Cerebellar cortex (tissue), 1 donor: ENCODE measurements around the gene CLEC11A.

Experiments
- DNase-seq: peaks from one replicate; pipeline ENCODE4 v3.0.0-alpha.2; 2015; ENCODE audit warnings: low spot score

CLEC11A gene

DNA sequence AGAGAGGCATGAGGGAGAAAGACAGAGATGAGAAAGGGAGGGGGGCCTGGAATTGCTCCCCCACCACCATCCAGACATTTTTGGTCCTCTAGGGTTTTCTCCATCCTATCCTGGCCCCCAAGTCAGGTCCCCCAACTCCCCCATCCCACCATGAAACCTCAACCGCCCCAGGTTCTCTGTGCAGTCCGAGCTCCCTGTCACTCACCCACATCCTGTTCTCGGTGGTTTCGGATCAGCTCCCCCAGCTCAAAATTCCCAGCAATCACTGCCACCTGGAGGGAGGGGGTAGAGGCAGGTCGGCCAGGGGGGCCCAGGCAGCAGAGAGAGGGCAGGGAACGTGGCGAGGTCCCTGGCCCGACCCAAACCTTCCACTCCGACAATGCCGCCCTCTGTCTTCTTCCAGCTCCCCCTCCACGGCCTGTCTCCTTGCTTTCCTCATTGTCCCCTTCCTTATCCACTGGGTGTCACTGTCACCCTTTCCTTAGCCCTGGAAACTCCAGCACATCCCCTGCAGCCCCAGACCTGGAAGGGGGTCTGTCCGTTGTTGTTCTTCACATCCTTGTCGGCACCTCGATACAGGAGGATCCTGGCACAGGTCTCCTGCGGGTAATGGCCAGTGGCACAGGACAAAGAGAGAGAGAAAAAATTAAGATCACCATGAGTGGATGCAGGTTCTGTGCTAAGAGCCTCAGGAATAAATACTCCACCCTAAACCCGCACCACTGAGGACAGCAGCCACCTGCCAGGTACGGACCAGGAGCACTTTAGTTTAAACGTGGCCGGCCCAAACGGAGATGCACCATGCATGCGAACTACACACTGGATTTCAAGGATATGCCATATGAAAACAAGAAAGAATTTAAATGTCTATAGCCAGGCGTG is 19.0 kb upstream of the CLEC11A start:
- peak; percentile 54 for DNase-seq

- DNase-seq = peak; percentile 75
Observed at GRCh38 chr19:50705422-50706019, 17.6 kb upstream of the CLEC11A start.

DNA sequence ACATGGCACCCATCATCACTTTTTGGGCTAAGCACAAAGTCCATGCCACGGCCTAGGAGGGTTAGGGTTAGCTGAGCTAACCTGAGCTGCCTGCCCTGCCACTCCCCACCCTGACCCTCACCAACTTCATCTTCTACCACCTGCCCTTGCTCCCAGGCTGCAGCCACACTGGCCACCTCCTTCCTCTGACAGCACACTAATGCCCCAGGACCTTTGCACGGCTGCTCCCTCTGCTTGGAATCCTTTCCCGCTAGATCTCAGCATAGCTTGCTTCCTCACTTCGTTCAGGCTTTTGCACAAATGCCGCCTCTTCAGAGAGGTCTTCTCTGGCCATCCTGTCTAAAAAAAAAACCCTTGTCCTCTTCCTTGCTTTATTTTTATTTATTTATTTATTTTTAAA is 16.8 kb upstream of the CLEC11A start:
- no peak for DNase-seq

DNA sequence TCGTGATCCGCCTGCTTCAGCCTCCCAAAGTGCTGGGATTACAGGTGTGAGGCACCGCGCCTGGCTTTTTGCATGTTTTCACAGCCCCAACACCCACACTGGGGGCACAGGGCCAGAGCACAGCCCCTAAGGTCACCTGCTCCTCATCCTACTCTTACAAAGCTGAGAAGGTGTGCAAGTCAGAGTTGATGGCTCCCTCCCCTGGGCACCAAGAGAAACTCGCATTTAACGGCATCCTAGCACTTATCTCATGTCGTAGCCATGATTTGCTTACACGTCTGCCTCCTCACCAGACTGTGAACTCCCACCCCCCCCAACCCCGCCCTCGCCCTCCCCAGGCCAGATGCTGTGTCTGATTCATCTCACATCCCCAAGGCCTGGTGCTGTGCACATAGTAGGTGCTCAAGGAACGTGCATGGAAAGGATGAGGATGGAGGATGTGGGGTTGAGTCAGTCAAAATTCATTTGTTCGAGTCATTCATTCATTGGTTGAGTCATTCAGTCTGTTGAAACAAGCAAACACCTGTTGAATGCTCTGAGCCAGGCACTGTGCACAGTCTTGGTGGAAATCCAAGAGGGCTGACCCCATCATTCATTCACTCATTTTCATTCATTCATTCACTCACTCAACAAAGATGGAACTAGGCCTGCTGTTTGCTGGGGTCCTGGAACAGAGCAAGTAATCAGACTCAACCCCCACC is 14.8 kb upstream of the CLEC11A start:
- DNase-seq = no peak

GRCh38 chr19:50710094-50710493 is 13.1 kb upstream of the CLEC11A start:
- DNase-seq = no peak

DNA sequence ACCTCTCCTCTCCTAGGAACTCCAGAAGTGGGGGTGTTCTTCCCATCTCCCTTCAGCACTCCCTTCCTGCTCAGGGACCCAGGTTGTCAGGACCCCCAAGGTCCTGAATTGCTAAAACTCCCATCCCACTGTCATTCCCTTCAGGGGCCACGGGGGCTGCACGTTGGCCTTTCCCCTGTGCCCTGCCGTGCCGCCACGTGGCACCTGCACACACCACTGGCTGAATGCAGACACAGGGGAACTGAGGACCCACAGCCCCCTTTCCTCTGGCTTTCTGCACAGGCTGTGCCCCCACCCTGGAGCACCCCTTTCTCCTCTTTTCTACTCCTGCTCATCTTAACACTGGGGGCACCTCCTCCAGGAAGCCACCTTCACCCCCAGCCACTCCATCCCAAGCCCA is 12.6 kb upstream of the CLEC11A start:
- no peak for DNase-seq

GRCh38 chr19:50711196-50711595 is 12.0 kb upstream of the CLEC11A start:
- no peak for DNase-seq

- no peak for DNase-seq
Observed at GRCh38 chr19:50711805-50712204, 11.4 kb upstream of the CLEC11A start.

DNA sequence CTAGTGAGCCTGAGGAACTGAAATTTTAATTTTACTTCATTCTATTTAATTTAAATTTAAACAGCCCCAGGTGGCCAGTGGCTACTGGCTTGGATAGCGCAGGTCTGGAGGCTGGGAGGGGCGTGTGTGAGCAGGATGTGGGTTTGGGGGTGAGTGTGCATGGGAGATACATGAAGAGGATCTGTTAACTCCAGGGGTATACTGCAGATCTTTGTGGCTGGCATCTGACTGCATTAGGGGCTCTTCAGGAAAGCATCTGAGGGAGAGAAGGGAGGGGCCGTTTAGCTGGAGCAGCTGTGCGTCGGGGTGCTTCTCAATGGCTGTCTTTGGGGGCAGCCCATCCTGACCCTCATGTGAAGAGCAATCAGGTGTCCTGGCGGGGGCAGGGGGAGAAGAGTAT is 10.3 kb upstream of the CLEC11A start:
- no peak for DNase-seq

GRCh38 chr19:50713556-50714236 is 9.5 kb upstream of the CLEC11A start:
- no peak for DNase-seq

DNA sequence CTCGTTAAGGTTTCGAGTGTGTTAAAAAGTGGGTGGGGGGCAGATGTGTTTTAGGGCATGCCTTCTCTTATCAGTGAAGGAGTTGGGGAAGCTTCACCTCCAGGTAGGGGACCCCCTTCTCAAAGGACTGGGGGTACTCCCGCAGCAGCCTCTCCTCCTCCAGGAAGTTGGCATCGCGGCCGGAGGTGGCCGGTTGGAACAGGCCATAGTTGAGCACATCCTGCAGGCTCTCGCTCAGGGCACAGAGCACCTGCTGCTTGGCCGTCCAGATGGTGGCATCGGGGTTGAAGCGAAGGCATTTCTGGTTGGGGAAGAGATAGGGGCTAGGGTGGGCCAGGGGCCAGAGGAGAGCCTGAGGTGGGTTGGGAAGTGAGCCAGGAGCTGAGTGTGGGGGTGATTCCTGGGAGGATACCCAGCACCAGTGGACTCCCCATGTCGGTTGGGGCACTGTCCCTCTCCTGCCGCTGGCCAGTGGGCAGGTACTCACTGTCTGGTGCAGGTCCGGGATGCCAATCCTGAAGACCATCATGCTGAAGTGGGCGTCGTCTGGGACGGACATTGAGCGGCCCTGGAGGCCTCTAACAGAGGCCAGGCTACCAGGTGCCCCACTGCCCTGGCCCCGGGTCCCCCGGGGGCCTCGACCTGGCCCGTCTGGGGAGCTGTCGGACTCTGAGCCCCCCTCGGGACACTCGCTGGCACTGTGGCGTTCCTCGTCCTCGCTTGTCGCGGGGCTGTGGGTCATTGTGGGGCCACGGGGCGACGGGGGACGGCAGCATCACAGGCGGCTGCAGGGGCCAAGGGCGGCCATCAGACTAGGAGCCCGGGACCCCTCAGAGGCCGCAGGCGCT is 6.8 kb upstream of the CLEC11A start:
- no peak for DNase-seq

DNA sequence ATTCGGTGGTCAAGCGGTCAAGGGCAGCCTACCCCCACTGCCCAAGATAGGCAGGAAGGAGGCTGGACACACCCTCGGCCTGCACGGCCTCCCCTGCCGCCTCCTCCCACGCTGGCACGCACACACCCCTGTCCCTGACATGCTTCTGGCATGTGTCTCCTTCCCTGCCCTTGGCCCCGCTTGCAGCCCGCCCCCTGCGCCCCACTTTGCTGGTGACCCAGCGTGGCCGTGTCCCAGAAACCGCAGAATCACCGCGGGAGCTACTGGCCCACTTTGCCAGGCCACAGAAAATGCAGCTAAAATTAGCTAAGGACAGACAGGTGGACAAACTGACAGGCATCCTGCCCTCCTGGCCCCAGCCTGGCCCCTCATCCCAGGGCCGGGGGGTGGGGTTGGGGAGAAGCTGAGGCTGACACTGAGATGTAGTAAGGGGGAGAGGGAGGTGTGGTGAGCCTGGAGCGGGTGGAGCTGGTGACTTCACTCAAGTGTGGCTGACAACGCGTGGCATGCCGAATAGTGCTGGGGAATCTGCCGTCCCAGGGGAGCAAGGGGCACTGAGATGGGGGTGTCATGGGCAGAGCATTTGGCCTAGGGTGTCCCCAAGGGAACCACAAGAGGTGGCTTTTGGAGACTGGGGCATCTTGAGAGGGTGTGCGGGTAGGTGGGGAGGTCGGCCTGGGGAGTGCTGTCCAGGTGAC is 6.0 kb upstream of the CLEC11A start:
- no peak for DNase-seq

DNA sequence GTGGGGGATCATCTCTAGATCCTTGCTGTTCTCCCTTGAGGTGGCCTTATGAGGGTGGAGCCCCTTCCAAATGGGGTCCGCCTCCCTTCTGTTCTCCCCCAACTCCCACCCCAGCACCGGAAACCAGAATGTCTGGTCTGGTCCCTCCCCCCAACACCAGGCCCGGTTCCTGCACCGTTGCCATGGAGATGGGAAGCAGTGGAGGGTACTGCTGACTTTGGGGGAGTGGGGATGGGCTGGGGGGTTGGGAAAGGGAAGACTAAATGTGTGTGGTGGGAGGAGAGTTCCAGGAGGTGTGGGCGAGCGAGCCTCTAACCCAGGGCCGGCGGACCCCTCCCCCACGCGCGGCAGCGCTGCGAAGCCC is 5.3 kb upstream of the CLEC11A start:
- DNase-seq = no peak

- no peak for DNase-seq
Observed at GRCh38 chr19:50718255-50719118, 4.7 kb upstream of the CLEC11A start.

- DNase-seq = no peak
Observed at GRCh38 chr19:50719119-50719435, 4.1 kb upstream of the CLEC11A start.

GRCh38 chr19:50719566-50719965 is 3.6 kb upstream of the CLEC11A start, which contains the start of gene SHANK1:
SHANK1 (minus strand) TSS chr19:50719802; CDS start chr19:50716919, 2,883 bp downstream.
- DNase-seq = no peak

- DNase-seq = no peak
Observed at GRCh38 chr19:50720181-50720920, 2.8 kb upstream of the CLEC11A start.

GRCh38 chr19:50720921-50721381 is 2.2 kb upstream of the CLEC11A start:
- peak; percentile 66 for DNase-seq
